Measurements from ENCODE around the gene RARRES2.

DNA sequence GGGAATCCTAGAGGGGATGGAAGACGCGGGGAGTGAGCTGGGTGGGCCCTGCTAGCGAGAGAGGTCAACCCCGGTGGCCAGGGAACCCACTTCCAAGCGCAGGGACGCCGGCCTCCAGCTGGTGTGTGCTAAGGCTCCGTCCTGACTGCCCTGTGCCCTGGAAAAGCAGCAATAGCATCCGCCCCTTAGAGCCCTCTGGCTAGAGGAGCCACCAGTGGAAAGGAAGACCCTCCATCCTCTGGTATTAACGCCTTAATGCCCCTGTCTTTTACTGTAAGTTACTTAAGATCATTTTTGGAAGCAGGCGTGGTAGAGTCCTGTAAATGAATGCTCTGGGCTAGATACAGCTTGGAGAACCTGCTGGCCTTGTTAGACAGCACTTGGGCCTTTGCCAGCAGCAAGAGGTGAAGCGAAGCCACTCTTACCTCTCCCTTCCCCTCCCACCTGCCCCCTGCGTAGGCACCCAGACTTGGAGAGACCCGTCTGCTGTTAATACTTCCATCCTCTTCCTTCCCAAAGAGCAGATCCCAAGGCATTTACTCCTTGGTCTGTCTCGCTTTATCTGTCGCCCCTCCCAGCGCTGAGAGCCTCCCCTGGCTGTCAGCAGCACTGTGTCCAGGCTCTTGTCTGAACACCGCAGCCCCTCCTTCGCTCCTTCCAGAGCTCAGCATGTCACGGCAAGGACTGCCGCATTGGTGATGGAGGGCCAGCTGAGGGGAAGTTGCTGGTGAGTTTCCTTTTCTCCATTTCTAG is 31.8 kb upstream of the RARRES2 start:
- TF ChIP-seq, protein P1, sequence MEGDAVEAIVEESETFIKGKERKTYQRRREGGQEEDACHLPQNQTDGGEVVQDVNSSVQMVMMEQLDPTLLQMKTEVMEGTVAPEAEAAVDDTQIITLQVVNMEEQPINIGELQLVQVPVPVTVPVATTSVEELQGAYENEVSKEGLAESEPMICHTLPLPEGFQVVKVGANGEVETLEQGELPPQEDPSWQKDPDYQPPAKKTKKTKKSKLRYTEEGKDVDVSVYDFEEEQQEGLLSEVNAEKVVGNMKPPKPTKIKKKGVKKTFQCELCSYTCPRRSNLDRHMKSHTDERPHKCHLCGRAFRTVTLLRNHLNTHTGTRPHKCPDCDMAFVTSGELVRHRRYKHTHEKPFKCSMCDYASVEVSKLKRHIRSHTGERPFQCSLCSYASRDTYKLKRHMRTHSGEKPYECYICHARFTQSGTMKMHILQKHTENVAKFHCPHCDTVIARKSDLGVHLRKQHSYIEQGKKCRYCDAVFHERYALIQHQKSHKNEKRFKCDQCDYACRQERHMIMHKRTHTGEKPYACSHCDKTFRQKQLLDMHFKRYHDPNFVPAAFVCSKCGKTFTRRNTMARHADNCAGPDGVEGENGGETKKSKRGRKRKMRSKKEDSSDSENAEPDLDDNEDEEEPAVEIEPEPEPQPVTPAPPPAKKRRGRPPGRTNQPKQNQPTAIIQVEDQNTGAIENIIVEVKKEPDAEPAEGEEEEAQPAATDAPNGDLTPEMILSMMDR (IDR thresholded peaks at IDR 0.05; ENCODE audit: borderline replicate concordance, extremely low read depth, low read length, poor library complexity, severe bottlenecking), result peak; percentile 11
- TF ChIP-seq EZH2 (IDR thresholded peaks at IDR 0.05; ENCODE audit: borderline replicate concordance, low read depth, low read length, severe bottlenecking), result no peak

Measured in DND-41 (cell line).